KBM-7 (cell line): ENCODE measurements around the gene ERC2.

Experiments
- DNase-seq: peaks from one replicate; pipeline ENCODE4 v3.0.0-alpha.2; 2015
- in situ Hi-C: fragments of 300-500 bp; cut with MboI; formaldehyde crosslinking; loops from 2 replicates; pipeline ENCODE4 v1.14.3; 2020; ENCODE audit warnings: low sequenced_read_pairs, low pct_unique_long_range_greater_than_20kb, mixed read lengths

ERC2 gene

GRCh38 chr3:55461896-55462295 lies 1006.4 kb downstream of the ERC2 start:
- DNase-seq: no peak
- in situ Hi-C loops: no loop called here

- no peak for DNase-seq
- in situ Hi-C loops: no loop called here
These were observed 1008.4 kb downstream of the ERC2 start for GRCh38 chr3:55459838-55460237.
